Fibroblast of lung (primary cell): Measurements from ENCODE around the gene AMER2.
"Not testable (repeated sequence)": the region's sequence is repeated elsewhere in the genome, so short reads cannot be mapped to it uniquely, and the experiment has no call there.

Experiments used
- CTCF ChIP-seq, 2 donors: IDR thresholded peaks in 1 of 2; conservative IDR thresholded peaks in 1 of 2; 1 replicate in 1 of 2; 2 replicates in 1 of 2; pipeline ENCODE4 v1.5.1; 2011 to 2012; ENCODE audit warnings: low read length in 2 of 2, control low read depth in 1 of 2, inconsistent platforms in 1 of 2, low read depth in 1 of 2, mild to moderate bottlenecking in 1 of 2
- EZH2 ChIP-seq: IDR thresholded peaks from 2 replicates; pipeline ENCODE4 v1.5.1; 2012; ENCODE audit warnings: low read length, control low read depth, mild to moderate bottlenecking; ENCODE audit errors: missing control alignments

- TF ChIP-seq CTCF (conservative IDR thresholded peaks at IDR 0.05 in 1 of 2, IDR thresholded peaks at IDR 0.05 in 1 of 2; ENCODE audit: low read depth in 1 of 2, low read length in 2 of 2); EZH2: not testable (repeated sequence)
Measured at GRCh38 chr13:25165163-25165562, 6.9 kb downstream of the AMER2 start.
